Smooth muscle cell (in vitro differentiated cells): ENCODE data around the gene GATM. TPM values are rescaled to one million over a fixed set of nuclear protein-coding genes. Genes with fewer than 3 reads are reported as not detected.
A peak's percentile ranks its signal among the peaks of the same experiment; 100 is the strongest.
"Not testable (repeated sequence)": the region's sequence is repeated elsewhere in the genome, so short reads cannot be mapped to it uniquely, and the experiment has no call there.

Experiments used
- DNase-seq: peaks from one replicate; lab custom pipeline; 2025; ENCODE audit not compliant: unreplicated experiment; lab: John Stamatoyannopoulos, UW
- H2AFZ ChIP-seq: fragments of 200-600 bp; sonication (generic); 2 replicates; pipeline ENCODE4 v1.6.0; 2016; ENCODE audit warnings: antibody characterized with exemption, low read depth, mild to moderate bottlenecking
- H3F3A ChIP-seq: fragments of 200-600 bp; sonication (generic); 2 replicates; pipeline ENCODE4 v1.6.0; 2017; ENCODE audit warnings: antibody characterized with exemption, low read depth
- H3K27ac ChIP-seq: fragments of 200-600 bp; sonication (generic); 2 replicates; pipeline ENCODE4 v1.5.1; 2016; ENCODE audit warnings: low read depth, mild to moderate bottlenecking
- H3K27me3 ChIP-seq: fragments of 200-600 bp; sonication (generic); 2 replicates; pipeline ENCODE4 v1.6.1; 2016; ENCODE audit warnings: low read depth, mild to moderate bottlenecking
- H3K36me3 ChIP-seq: fragments of 200-600 bp; sonication (generic); 2 replicates; pipeline ENCODE4 v1.5.1; 2016; ENCODE audit warnings: low read depth
- H3K4me1 ChIP-seq: fragments of 200-600 bp; sonication (generic); 2 replicates; pipeline ENCODE4 v1.5.1; 2016; ENCODE audit warnings: low read depth
- H3K4me2 ChIP-seq: fragments of 200-600 bp; sonication (generic); 2 replicates; pipeline ENCODE4 v1.6.0; 2016; ENCODE audit warnings: mild to moderate bottlenecking
- H3K4me3 ChIP-seq: fragments of 200-600 bp; sonication (generic); 2 replicates; pipeline ENCODE4 v1.5.1; 2016; ENCODE audit warnings: mild to moderate bottlenecking
- H3K79me2 ChIP-seq: fragments of 200-600 bp; sonication (generic); 2 replicates; pipeline ENCODE4 v1.6.0; 2016; ENCODE audit warnings: low read depth, mild to moderate bottlenecking
- H3K9ac ChIP-seq: fragments of 200-600 bp; sonication (generic); 2 replicates; pipeline ENCODE4 v1.6.0; 2016; ENCODE audit warnings: low read depth
- H3K9me3 ChIP-seq: fragments of 200-600 bp; sonication (generic); replicated peaks from 2 replicates; pipeline ENCODE4 v1.5.1; 2016; ENCODE audit warnings: low read depth
- H4K20me1 ChIP-seq: fragments of 200-600 bp; sonication (generic); 2 replicates; pipeline ENCODE4 v1.6.0; 2016; ENCODE audit warnings: low read depth
- WGBS: methylation state at CpG from one replicate; pipeline ENCODE4 v1.1.7; 2016; ENCODE audit warnings: low lambda C conversion rate; 5-methylcytosine and 5-hydroxymethylcytosine counted together
- polyA plus RNA-seq: library from polyadenylated mRNA; unstranded; fragments of >200 nt; fragmentation: Nextera tagmentation; extraction: Ambion mirVana; gene quantifications from 2 replicates; pipeline ENCODE4 v1.2.1, GENCODE V29; 2016
- small RNA-seq: library from RNA; depleted of rRNA; stranded (forward); fragments of <200 nt; gene quantifications from one replicate; pipeline ENCODE3, GENCODE V24; 2014
- total RNA-seq: library from RNA; depleted of rRNA; stranded (reverse); fragments of >200 nt; gene quantifications from 2 replicates; pipeline ENCODE4 v1.2.3, GENCODE V29; 2014
- TF ChIP-seq, protein P1 (sequence below): fragments of 200-600 bp; sonication (generic); IDR thresholded peaks from 2 replicates; pipeline ENCODE4 v1.5.1; 2017; ENCODE audit warnings: borderline replicate concordance, mild to moderate bottlenecking, antibody characterized with exemption; ENCODE audit not compliant: insufficient read depth, poor library complexity, severe bottlenecking

GATM gene
- total and polyA plus RNA-seq, 2 experiments from 2014 or later = 1.1 TPM

DNA sequence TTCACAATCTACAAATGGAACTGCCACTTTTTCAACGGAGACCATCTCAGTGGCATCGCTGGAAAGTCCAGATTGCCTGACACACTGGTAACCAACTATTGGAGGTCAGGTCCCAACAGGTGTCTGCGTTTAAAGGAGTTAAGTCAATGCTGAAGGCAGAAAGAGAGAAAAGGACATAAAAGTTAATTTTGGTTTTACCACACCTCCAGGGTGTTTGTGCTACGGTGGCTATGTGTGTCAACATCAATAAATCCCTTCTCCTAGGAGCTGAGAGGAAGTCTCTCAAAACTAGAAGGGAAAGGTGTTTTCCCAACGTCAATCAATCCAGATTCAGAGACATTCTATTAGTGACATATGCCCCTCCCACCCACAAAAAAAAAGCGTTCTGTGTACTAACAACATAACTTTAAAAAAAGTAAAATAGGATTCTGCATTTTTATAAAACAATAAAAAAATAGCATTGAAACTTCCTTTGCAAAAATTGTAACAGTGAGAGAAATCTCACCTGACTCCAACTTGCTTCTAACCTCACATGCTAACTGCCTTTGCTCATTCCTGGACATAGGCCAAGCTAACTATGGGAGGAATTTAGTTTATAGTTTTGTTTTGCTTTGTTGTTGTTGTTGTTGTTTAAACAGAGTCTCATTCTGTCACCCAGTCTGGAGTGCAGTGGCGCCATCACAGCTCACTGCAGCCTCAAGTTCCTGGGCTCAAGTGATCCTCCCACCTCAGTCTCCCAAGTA, 58.7 kb downstream of the GATM start:
- DNase-seq = no peak
- Histone ChIP-seq H2AFZ (no peak overlapping the region), H3K4me2 (no peak overlapping the region), H3K27ac (peak overlapping the region; percentile 23), H3K36me3 (no peaks in the 10 kb centered on the region), H3F3A (no peaks in the 10 kb centered on the region), H3K9me3 (no peaks in the 10 kb centered on the region), H3K79me2 (no peaks in the 10 kb centered on the region), H3K9ac (no peak overlapping the region), H3K4me1 (no peaks in the 10 kb centered on the region), H4K20me1 (no peaks in the 10 kb centered on the region), H3K27me3 (no peaks in the 10 kb centered on the region), H3K4me3 (no peak overlapping the region)
- TF ChIP-seq, protein P1, sequence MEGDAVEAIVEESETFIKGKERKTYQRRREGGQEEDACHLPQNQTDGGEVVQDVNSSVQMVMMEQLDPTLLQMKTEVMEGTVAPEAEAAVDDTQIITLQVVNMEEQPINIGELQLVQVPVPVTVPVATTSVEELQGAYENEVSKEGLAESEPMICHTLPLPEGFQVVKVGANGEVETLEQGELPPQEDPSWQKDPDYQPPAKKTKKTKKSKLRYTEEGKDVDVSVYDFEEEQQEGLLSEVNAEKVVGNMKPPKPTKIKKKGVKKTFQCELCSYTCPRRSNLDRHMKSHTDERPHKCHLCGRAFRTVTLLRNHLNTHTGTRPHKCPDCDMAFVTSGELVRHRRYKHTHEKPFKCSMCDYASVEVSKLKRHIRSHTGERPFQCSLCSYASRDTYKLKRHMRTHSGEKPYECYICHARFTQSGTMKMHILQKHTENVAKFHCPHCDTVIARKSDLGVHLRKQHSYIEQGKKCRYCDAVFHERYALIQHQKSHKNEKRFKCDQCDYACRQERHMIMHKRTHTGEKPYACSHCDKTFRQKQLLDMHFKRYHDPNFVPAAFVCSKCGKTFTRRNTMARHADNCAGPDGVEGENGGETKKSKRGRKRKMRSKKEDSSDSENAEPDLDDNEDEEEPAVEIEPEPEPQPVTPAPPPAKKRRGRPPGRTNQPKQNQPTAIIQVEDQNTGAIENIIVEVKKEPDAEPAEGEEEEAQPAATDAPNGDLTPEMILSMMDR = no peak
- 86% methylated on average over 7 of the region's 7 CpGs for whole genome bisulfite sequencing

DNA sequence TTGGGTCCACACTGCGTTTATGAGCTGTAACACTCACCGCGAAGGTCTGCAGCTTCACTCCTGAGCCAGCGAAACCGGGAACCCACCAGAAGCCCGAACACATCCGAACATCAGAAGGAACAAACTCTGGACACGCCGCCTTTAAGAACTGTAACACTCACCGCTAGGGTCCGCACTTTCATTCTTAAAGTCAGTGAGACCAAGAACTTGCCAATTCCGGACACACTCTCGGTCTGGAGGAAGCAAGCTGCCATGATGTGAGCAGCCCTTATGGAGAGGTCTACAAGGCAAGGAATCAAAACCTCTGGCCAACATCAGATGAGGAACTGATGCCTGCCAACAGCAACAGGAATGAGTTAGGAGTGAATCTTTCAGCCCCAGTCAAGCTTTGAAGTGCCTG, 63.4 kb downstream of the GATM start:
- Histone ChIP-seq H3K4me3 (no peak overlapping the region), H3K4me2 (no peak overlapping the region), H3K27me3 (no peaks in the 10 kb centered on the region), H3F3A (no peaks in the 10 kb centered on the region), H3K9ac (no peak overlapping the region), H3K36me3 (no peaks in the 10 kb centered on the region), H3K27ac (no peak overlapping the region), H3K79me2 (no peaks in the 10 kb centered on the region), H3K9me3 (no peaks in the 10 kb centered on the region), H4K20me1 (no peaks in the 10 kb centered on the region), H3K4me1 (no peaks in the 10 kb centered on the region), H2AFZ (peak overlapping the region; percentile 59)
- no peak for DNase-seq
- WGBS = 55% methylated on average over 13 of the region's 13 CpGs
- TF ChIP-seq, protein P1 = peak; percentile 28

DNA sequence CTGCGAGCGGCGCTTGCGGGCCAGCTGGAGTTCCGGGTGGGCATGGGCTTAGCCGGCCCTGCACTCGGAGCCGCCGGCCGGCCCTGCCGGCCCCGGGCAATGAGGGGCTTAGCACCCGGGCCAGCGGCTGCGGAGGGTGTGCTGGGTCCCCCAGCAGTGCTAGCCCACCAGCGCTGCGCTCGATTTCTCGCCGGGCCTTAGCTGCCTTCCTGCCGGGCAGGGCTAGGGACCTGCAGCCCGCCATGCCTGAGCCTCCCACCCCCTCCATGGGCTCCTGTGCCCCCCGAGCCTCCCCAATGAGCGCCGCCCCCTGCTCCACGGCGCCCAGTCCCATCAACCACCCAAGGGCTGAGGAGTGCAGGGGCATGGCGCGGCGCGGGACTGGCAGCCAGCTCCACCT, 64.2 kb downstream of the GATM start:
- not testable (repeated sequence) for H3K4me3 ChIP-seq, H3K9ac ChIP-seq, H2AFZ ChIP-seq, H3K36me3 ChIP-seq, H3K79me2 ChIP-seq, H4K20me1 ChIP-seq, H3K9me3 ChIP-seq, H3K4me2 ChIP-seq, H3K27ac ChIP-seq, H3K27me3 ChIP-seq, DNase-seq, H3F3A ChIP-seq, H3K4me1 ChIP-seq
- 93% methylated on average over 30 of the region's 31 CpGs for WGBS

Small RNA genes within 50 kb of the gene (small RNA-seq; reads per million reads assigned to genes)
- not detected for gene RNU6-953P

Other genes with a start within 250 kb of the GATM start
- gene DUOXA1, start 248.7 kb downstream of the GATM start, total RNA-seq = 6.0 and 7.6 TPM in 2 replicates
- gene DUOXA1, start 248.7 kb downstream of the GATM start, polyA plus RNA-seq = 2.8 and 7.9 TPM in 2 replicates
- 3.5 and 4.4 TPM in 2 replicates for gene DUOX1, start 248.6 kb downstream of the GATM start, total RNA-seq
- gene DUOX1, start 248.6 kb downstream of the GATM start, polyA plus RNA-seq = 5.8 and 13.8 TPM in 2 replicates
- 11.7 and 41.3 TPM in 2 replicates for gene SHF, start 190.6 kb downstream of the GATM start, total RNA-seq
- 16.4 and 28.3 TPM in 2 replicates for gene SHF, start 190.6 kb downstream of the GATM start, polyA plus RNA-seq
- gene SLC28A2, start 126.3 kb downstream of the GATM start, total RNA-seq = not detected in 2 replicates
- gene SLC28A2, start 126.3 kb downstream of the GATM start, polyA plus RNA-seq = not detected in 2 replicates
- 4.8 and 7.9 TPM in 2 replicates for gene SLC30A4, start 144.2 kb upstream of the GATM start, total RNA-seq
- gene SLC30A4, start 144.2 kb upstream of the GATM start, polyA plus RNA-seq = 0.43 and 1.9 TPM in 2 replicates
- 50.3 and 81.6 TPM in 2 replicates for gene BLOC1S6, start 208.8 kb upstream of the GATM start, total RNA-seq
- 30.4 and 34.8 TPM in 2 replicates for gene BLOC1S6, start 208.8 kb upstream of the GATM start, polyA plus RNA-seq